Stimulated activated effector memory CD8-positive, alpha-beta T cell treated with anti-CD3 and anti-CD28 coated beads, Interleukin-12 subunit alpha, Interleukin-12 subunit beta, amount 100 ng/mL, for 72 hours (primary cell): ENCODE measurements around the gene KCNJ13.
A peak's percentile ranks its signal among the peaks of the same experiment; 100 is the strongest.

Experiments
- ATAC-seq: fragments of 150-1000 bp; cut with Tn5 transposase; 2 replicates; pipeline ENCODE4 v1.10.0; 2021
- DNase-seq, 2 donors: peaks; one replicate each; pipeline ENCODE4 v3.0.0; 2021 to 2022; ENCODE audit warnings: low spot score in 2 of 2
- H3K27ac Mint-ChIP-seq: one replicate; pipeline ENCODE4 v1.8.0; 2022; ENCODE audit warnings: mild to moderate bottlenecking, mixed read lengths
- H3K36me3 Mint-ChIP-seq: one replicate; pipeline ENCODE4 v1.8.0; 2022; ENCODE audit warnings: mild to moderate bottlenecking, mixed read lengths
- H3K4me1 Mint-ChIP-seq: one replicate; pipeline ENCODE4 v1.8.0; 2022; ENCODE audit warnings: mixed read lengths
- H3K4me3 Mint-ChIP-seq: one replicate; pipeline ENCODE4 v1.8.0; 2022; ENCODE audit warnings: mild to moderate bottlenecking, mixed read lengths
- H3K9me3 Mint-ChIP-seq: one replicate; pipeline ENCODE4 v1.8.0; 2022; ENCODE audit warnings: mixed read lengths

KCNJ13 gene

DNA sequence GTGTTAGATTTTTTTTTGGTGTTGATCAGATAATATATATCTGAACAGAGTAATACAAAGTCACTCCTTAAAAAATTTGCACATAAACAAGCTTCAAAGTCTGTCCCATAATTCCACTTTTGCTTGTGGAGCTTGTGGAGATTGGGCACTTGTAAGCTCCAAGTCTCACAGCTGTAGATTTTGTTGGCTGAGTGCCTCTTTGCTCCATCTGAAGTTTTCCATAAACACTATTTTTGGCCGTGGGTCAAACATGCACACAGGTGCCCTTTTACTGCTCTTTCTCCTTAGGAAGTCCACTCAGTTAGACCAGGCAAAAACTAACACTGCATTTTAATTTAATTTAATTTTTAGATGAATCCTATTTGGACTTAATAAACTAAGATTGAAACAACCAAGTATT, 3.6 kb upstream of the KCNJ13 start:
- DNase-seq (no peak), ATAC-seq (no peak)
- Mint-ChIP-seq H3K9me3 (no peaks in the 10 kb centered on the region), H3K27ac (peak overlapping the region; percentile 23), H3K36me3 (peaks cover 44% of the 10 kb centered on the region), H3K4me1 (peaks cover 9% of the 10 kb centered on the region), H3K4me3 (no peak overlapping the region)

DNA sequence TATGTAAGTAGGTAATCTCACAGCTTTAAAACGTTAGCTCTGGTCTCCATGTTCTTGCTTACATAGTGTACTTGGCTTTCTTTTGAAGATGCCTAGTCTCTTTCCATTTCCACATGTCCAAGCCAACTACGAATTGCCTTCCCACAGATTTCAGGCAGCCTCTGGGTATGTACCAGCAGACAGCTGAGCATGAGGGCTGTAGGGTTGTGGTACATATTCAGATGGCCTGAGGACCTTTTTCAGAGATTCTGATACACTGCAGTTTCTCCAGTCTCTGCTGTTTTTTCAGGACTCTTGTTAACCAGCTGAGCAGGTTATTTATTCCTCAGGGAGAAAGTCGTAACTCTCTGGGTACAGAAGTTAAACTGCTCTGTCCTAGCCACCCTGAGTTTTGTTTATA, 3.1 kb upstream of the KCNJ13 start:
- DNase-seq (no peak), ATAC-seq (no peak)
- peak overlapping the region; percentile 23 for H3K27ac Mint-ChIP-seq
- H3K9me3 Mint-ChIP-seq: no peaks in the 10 kb centered on the region
- H3K4me1 Mint-ChIP-seq: peaks cover 9% of the 10 kb centered on the region
- no peak overlapping the region for H3K4me3 Mint-ChIP-seq
- peaks cover 39% of the 10 kb centered on the region for H3K36me3 Mint-ChIP-seq

DNA sequence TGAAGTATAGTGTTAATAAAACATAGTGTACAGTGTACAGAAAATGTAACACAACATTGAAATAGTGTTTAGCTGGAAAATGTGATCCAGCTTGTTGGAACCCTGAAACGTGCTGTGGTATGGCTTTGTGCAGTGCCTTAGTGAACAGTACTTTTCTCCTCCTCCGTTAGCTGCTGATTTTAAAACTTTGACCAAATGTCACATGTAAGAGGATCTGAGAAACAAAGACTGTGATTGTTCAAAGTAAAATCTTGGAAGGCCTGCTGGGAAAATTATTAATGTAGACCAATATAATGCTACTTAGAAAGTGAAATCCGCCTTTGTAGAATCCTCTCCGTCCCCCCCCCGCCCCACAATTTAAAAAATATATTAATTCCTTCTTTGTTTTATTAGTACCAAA, 911 bp upstream of the KCNJ13 start:
- peaks cover 37% of the 10 kb centered on the region for H3K36me3 Mint-ChIP-seq
- no peak overlapping the region for H3K4me3 Mint-ChIP-seq
- peaks cover 24% of the 10 kb centered on the region for H3K4me1 Mint-ChIP-seq
- no peak for DNase-seq
- H3K9me3 Mint-ChIP-seq: no peaks in the 10 kb centered on the region
- H3K27ac Mint-ChIP-seq: no peak overlapping the region
- ATAC-seq: no peak

DNA sequence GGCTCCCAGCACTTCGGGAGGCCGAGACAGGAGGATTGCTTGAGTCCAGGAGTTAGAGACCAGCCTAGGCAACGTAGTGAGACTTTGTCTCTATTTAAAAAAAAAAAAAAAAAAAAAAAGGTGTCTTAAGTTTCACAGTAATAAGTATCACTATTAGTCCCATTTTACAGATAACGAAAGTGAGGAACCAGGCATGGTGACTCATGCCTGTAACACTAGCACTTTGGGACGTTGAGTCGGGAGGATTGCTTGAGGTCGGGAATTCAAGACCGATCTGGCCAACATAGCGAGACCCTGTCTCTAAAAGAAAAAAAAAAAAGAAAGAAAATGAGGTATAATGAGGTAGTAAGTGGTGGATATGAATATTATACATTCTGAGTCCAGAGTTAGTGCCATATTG, 2.5 kb downstream of the KCNJ13 start:
- DNase-seq (no peak), ATAC-seq (peak; percentile 55)
- H3K9me3 Mint-ChIP-seq: no peaks in the 10 kb centered on the region
- peaks cover 20% of the 10 kb centered on the region for H3K4me1 Mint-ChIP-seq
- peaks cover 53% of the 10 kb centered on the region for H3K36me3 Mint-ChIP-seq
- H3K27ac Mint-ChIP-seq: no peak overlapping the region
- H3K4me3 Mint-ChIP-seq: no peak overlapping the region

DNA sequence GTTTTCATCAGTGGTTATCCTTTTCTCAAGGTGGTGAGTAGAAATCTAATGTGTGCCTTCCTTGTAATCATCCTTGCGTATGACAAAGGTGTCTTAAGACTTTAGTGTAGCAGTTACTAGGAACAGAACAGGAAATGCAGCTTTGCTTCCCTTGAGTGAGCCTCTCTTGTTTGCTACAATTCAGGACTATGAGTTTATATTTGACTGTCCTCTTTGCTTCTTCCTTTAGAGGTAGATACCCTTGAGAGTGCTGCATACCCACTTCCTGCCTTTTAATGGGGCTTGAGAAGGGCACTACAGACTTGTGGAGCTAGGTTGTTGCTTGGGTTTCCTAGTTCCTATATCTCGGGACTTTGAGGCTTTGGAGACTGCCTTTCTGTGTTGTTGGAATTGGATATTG, 3.8 kb downstream of the KCNJ13 start:
- DNase-seq (no peak), ATAC-seq (peak; percentile 77)
- Mint-ChIP-seq H3K27ac (no peak overlapping the region), H3K4me1 (peaks cover 20% of the 10 kb centered on the region), H3K4me3 (no peak overlapping the region), H3K36me3 (peaks cover 65% of the 10 kb centered on the region), H3K9me3 (no peaks in the 10 kb centered on the region)

DNA sequence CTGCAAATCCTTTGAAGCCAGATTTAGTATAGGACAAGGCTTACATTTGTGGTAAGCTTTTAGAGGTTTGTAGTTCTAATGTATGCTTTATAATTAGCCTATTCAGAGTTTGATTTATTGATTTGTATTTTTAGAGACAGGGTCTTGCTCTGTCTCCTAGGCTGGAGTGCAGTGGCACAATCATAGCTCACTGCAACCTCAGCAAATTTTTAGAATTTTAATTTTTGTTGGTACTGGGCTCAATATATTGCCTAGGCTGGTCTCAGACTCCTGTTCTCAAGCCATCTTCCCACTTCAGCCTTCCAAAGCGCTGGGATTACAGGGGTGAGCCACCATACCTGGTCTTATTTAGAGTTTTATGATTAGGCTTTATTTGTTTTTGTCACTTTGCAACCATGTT, 4.5 kb downstream of the KCNJ13 start:
- Mint-ChIP-seq H3K4me3 (no peak overlapping the region), H3K36me3 (peaks cover 63% of the 10 kb centered on the region), H3K9me3 (no peaks in the 10 kb centered on the region), H3K27ac (no peak overlapping the region), H3K4me1 (peaks cover 21% of the 10 kb centered on the region)
- ATAC-seq (no peak), DNase-seq (no peak)

DNA sequence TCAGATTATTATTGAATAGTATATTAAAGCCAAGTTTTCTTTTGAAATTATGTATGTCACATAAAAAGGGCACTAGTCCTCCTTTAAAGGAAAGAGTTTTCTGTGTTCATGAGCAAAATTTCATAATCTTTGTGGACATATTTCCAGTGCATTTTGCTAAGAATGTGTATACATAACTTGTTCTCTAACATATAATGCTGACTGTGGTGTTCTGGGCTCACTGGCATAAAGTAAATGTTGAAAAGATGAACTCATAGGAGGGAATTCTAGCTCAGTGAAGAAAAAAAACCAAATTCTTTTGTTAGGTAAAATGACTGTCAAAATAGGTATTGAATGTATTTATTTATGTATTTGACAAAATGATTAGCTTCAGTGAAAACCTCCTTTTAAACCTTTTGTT, 6.2 kb downstream of the KCNJ13 start:
- peaks cover 25% of the 10 kb centered on the region for H3K4me1 Mint-ChIP-seq
- H3K36me3 Mint-ChIP-seq: peaks cover 71% of the 10 kb centered on the region
- H3K27ac Mint-ChIP-seq: no peak overlapping the region
- no peak for ATAC-seq
- no peaks in the 10 kb centered on the region for H3K9me3 Mint-ChIP-seq
- H3K4me3 Mint-ChIP-seq: no peak overlapping the region
- DNase-seq: no peak

DNA sequence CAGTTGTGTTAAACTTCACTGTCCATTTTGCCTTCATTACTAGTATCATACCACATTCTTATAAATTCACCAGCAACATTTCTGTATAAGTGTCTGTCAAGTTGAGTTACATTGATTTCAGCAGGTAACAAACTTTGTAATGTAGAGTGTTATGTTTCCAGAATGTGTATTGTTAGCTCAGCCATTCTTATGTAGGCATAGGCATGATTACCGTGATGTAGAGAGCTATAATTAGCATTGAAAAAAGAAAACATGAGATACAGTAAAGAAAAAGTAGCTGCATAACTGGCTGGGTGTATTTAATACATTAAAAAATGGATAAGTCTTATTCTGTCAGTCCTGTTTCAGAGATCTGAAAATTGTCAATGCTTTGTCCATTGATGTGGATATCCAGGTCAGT, 8.5 kb downstream of the KCNJ13 start:
- Mint-ChIP-seq H3K27ac (no peak overlapping the region), H3K9me3 (no peaks in the 10 kb centered on the region), H3K36me3 (peaks cover 79% of the 10 kb centered on the region), H3K4me3 (no peak overlapping the region), H3K4me1 (peaks cover 20% of the 10 kb centered on the region)
- ATAC-seq (no peak), DNase-seq (no peak)

DNA sequence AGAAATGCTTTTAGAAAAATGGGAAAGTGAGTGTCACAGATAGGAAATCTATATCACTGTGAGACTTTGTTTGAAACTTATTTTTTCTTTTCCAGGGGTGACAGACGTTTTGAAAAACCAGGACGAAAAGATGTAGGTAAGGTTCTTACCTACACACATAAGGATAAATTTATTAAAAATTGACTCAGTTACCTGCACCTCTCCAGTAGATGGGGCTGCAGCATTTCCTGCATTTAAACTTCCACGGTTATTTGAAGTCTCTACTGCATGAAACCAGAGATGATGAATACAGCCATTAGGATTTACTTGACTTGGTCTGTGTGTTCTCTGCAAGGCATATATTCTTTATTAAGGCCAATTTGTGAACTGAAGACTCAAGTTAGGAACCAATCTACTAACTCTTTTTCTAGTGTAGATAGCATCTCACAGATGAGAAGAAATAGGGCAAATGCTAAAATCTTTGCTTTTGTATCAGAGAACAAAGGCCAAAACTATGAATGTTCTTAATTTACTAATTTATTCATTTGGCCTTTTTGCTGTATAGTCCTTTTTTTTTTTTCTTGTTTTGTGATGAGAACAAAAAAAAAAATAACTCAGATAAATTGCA, 15.0 kb downstream of the KCNJ13 start:
- Mint-ChIP-seq H3K4me1 (peaks cover 12% of the 10 kb centered on the region), H3K36me3 (peaks cover 86% of the 10 kb centered on the region), H3K9me3 (no peaks in the 10 kb centered on the region), H3K4me3 (no peak overlapping the region), H3K27ac (no peak overlapping the region)
- ATAC-seq (peak; percentile 34), DNase-seq (no peak)

DNA sequence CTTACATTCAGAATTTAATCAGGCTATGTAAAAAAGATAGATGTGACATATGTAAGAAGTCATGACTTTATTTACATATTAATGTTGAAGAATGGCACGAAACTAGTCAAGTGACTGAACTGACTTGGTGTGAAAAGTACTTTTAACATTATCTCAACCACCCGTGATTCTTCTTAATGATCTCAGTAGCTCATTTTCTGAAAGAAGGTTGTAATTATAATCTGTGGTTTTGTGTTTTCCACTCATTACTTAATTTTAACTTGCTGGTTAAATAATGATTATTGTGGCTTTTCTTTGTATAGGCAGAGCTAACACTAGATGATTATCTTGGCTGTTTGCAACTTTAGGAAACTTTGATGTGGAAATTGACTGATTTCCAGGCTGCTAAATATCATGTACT, 18.5 kb downstream of the KCNJ13 start:
- Mint-ChIP-seq H3K4me3 (no peak overlapping the region), H3K27ac (peak overlapping the region; percentile 56), H3K9me3 (no peaks in the 10 kb centered on the region), H3K4me1 (peaks cover 14% of the 10 kb centered on the region), H3K36me3 (peaks cover 90% of the 10 kb centered on the region)
- ATAC-seq (peak; percentile 77), DNase-seq (no peak)

DNA sequence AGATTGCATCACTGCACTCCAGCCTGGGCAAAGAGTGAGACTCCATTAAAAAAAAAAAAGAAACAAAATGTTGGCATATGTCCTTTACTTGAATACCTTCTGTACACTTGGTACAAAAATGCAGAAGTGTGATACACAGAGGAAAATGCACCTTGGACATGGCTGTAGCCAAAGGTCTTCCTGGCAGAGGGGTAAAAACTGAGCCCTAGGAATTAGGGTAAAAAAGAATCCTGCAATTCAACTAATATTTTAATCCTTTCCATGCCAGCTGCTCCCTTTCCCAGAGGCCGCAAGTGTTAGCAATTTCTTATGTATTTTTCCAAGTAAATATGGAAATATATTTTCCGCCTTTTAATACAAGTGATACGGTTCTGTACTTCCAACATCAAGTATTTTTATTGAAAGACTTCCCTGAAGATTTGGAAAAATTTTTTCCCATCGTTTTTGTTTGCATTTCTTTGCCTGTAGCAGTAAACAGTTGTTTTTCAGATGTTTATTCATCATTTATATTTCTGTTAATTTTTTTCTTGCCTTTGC, 26.2 kb downstream of the KCNJ13 start:
- Mint-ChIP-seq H3K27ac (no peak overlapping the region), H3K9me3 (no peaks in the 10 kb centered on the region), H3K4me1 (peaks cover 18% of the 10 kb centered on the region), H3K36me3 (peaks cover 79% of the 10 kb centered on the region), H3K4me3 (no peak overlapping the region)
- ATAC-seq (no peak), DNase-seq (no peak)

DNA sequence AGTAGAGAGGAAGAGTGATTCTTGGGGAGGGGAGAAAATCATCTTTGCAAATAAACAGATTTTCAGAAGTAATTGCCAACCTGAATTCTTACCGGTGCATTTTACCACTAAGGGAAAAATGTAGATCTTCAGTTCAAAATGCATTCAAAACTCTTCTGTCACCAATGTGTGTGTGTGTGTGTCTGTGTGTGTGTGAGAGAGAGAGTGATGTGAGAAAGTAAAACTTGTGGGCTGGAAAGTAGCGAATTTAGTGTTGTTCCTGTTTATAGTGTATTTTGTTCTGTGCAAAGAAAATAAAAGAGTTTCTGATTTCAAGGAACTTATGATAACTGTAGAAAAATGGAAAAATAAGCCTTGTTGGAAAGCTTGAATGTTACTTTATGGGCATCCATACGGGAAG, 27.0 kb downstream of the KCNJ13 start:
- Mint-ChIP-seq H3K4me1 (peaks cover 18% of the 10 kb centered on the region), H3K4me3 (no peak overlapping the region), H3K27ac (no peak overlapping the region), H3K9me3 (no peaks in the 10 kb centered on the region), H3K36me3 (peaks cover 81% of the 10 kb centered on the region)
- ATAC-seq: no peak
- DNase-seq: no peak

DNA sequence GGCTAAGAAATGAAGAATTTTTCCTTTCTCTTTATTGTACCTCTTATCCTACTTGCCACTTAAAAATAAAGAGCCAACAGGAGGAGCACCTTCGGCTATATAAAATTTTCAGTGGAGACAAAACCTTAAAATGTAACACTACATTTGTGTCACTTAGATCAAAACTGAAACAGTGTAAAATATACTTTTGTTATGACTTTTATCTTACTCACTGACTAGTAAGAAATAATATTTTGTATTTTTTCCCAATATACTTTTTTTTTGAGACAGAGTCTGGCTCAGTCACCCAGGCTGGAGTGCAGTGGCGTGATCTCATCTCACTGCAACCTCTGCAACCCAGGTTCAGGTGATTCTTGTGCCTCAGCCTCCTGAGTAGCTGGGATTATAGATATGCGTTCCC, 28.3 kb downstream of the KCNJ13 start:
- DNase-seq (no peak), ATAC-seq (peak; percentile 72)
- peaks cover 23% of the 10 kb centered on the region for H3K4me1 Mint-ChIP-seq
- no peaks in the 10 kb centered on the region for H3K9me3 Mint-ChIP-seq
- H3K4me3 Mint-ChIP-seq: no peak overlapping the region
- H3K27ac Mint-ChIP-seq: peak overlapping the region; percentile 65
- H3K36me3 Mint-ChIP-seq: peaks cover 76% of the 10 kb centered on the region

DNA sequence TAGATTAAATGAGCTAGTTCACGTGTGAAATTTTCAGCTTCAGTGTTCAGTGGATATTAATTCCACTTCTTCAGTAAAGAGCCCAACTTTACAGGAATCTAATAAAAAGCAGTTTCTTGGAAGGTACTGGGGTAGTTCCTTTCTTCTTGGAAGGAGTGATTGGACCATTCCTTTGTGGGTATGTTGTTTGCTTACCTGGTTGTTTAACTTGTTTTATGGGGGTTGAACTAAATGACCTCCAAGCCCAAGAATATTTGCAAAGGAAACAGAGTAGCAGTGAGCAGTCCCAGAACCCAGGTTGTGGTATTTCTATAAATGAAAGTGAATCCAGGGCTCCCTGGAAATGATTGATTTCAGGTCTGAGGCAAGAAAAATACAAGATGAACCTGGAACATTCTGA, 31.4 kb downstream of the KCNJ13 start:
- H3K9me3 Mint-ChIP-seq: no peaks in the 10 kb centered on the region
- no peak overlapping the region for H3K27ac Mint-ChIP-seq
- no peak for ATAC-seq
- peaks cover 55% of the 10 kb centered on the region for H3K36me3 Mint-ChIP-seq
- peaks cover 23% of the 10 kb centered on the region for H3K4me1 Mint-ChIP-seq
- no peak for DNase-seq
- H3K4me3 Mint-ChIP-seq: no peak overlapping the region

DNA sequence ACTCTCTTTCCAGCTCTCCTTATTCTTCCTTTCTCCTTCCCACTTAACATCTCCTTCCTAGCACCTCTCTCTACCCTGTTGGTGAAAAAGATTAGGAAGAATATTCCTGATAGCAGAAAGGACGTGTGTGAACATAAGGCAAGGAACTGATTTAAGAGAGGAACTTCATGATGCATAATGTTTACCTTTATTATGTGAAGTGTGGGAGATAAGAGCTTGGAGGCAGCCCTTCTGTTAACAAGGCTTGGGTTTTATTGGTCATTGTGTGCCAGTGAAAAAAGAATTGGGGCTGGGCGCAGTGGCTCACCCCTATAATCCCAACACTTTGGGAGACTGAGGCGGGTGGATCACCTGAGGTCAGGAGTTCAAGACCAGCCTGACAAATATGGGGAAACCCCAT, 34.4 kb downstream of the KCNJ13 start:
- DNase-seq (no peak), ATAC-seq (no peak)
- H3K4me3 Mint-ChIP-seq: no peak overlapping the region
- H3K9me3 Mint-ChIP-seq: no peaks in the 10 kb centered on the region
- H3K36me3 Mint-ChIP-seq: peaks cover 53% of the 10 kb centered on the region
- H3K27ac Mint-ChIP-seq: no peak overlapping the region
- H3K4me1 Mint-ChIP-seq: peaks cover 6% of the 10 kb centered on the region

DNA sequence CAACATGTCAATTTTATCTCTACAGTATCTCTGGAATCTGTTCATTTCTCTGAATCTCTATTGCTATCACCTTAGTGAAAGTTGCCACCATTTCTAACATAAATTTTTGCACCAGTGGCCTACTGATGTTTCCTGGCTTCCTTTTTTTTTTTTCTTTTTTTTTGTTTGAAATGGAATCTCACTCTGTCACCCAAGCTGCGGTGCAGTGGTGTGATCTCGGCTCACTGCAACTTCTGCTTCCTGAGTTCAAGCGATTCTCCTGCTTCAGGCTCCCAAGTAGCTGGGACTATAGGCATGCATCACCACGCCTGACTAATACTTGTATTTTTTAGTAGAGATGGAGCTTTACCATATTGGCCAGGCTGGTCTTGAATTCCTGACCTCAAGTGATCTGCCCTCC, 35.1 kb downstream of the KCNJ13 start:
- H3K4me3 Mint-ChIP-seq: no peak overlapping the region
- no peaks in the 10 kb centered on the region for H3K9me3 Mint-ChIP-seq

DNA sequence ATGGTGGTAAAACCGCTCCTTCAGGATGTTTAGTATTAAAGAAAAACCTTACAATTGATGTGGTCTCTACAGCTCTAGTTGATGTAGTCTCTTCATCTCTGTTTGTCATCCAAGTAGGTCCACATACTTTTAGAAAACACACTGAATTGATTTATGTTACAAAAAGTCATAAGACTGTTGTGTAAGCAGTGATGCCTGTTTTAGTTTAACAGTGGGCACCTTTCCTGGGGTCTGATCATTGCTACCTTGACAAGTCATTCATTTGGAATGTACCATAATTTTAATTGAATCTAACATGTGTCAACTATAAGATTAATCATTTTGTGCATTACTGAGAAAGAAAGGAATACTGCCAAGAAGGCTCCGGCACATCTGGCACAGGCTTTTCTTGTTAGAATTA, 44.9 kb downstream of the KCNJ13 start:
- H3K9me3 Mint-ChIP-seq: no peaks in the 10 kb centered on the region
- ATAC-seq (no peak), DNase-seq (no peak)
- H3K4me1 Mint-ChIP-seq: peaks cover 10% of the 10 kb centered on the region
- H3K27ac Mint-ChIP-seq: no peak overlapping the region
- H3K4me3 Mint-ChIP-seq: no peak overlapping the region
- peaks cover 94% of the 10 kb centered on the region for H3K36me3 Mint-ChIP-seq

More for the DNA sequence above, 35.1 kb downstream of the KCNJ13 start:
- no peak for ATAC-seq
- peaks cover 6% of the 10 kb centered on the region for H3K4me1 Mint-ChIP-seq
- H3K36me3 Mint-ChIP-seq: peaks cover 59% of the 10 kb centered on the region
- no peak overlapping the region for H3K27ac Mint-ChIP-seq
- no peak for DNase-seq
